Uterus (tissue), 4 donors: ENCODE measurements around the gene SCTR. TPM values are rescaled to one million over a fixed set of nuclear protein-coding genes. Genes with fewer than 3 reads are reported as not detected.

Experiments
- DNase-seq, 2 donors: peaks; one replicate each; pipeline ENCODE4 v3.0.0-alpha.2; 2019 to 2020
- H3K27ac ChIP-seq, 2 donors: fragments of 200-600 bp; sonication (generic); 1 replicate in 1 of 2; 2 replicates in 1 of 2; pipeline ENCODE4 v1.5.1; 2016 to 2018
- H3K27me3 ChIP-seq, 2 donors: fragments of 200-600 bp; sonication (generic); one replicate each; pipeline ENCODE4 v1.5.1; 2018 to 2019; ENCODE audit warnings: control low read depth in 1 of 2
- H3K36me3 ChIP-seq, 2 donors: fragments of 200-600 bp; sonication (generic); one replicate each; pipeline ENCODE4 v1.5.1; 2019; ENCODE audit warnings: control low read depth in 1 of 2
- H3K4me1 ChIP-seq, 2 donors: fragments of 200-600 bp; sonication (generic); one replicate each; pipeline ENCODE4 v1.5.1; 2018 to 2019; ENCODE audit warnings: control low read depth in 1 of 2
- H3K4me3 ChIP-seq, 2 donors: fragments of 200-600 bp; sonication (generic); 1 replicate in 1 of 2; 2 replicates in 1 of 2; pipeline ENCODE4 v1.5.1; 2018 to 2019; ENCODE audit warnings: mild to moderate bottlenecking in 1 of 2
- H3K9me3 ChIP-seq, 2 donors: fragments of 200-600 bp; sonication (generic); one replicate each; pipeline ENCODE4 v1.5.1; 2019; ENCODE audit warnings: control low read depth in 1 of 2
- CTCF ChIP-seq, 4 experiments: fragments of 200-600 bp in 2 of 4; fragments of 450-650 bp in 2 of 4; sonication (generic) in 2 of 4; IDR thresholded peaks; one replicate each; pipeline ENCODE4 v1.5.1; 2016 to 2019; ENCODE audit warnings: antibody characterized with exemption in 4 of 4, mild to moderate bottlenecking in 2 of 4, moderate library complexity in 1 of 4
- POLR2A ChIP-seq, 2 donors: fragments of 450-650 bp; IDR thresholded peaks; one replicate each; pipeline ENCODE4 v1.6.1; 2016; ENCODE audit warnings: antibody characterized with exemption in 2 of 2, mild to moderate bottlenecking in 1 of 2, moderate library complexity in 1 of 2
- intact Hi-C: fragments of 100-400 bp; cut with DNase I; formaldehyde crosslinking; loops from one replicate; pipeline ENCODE4 v1.15.1; 2023; ENCODE audit warnings: low total_unique reads
- total RNA-seq, 4 donors: library from RNA; depleted of rRNA in 3 of 4; stranded (reverse); fragments of >200 nt in 3 of 4; gene quantifications; one replicate each; pipeline versions ENCODE4 v1.1.0 to v1.2.4, GENCODE V29; 2014 to 2023
- donor health status: DM: yes; HTN: yes; CAD: no.

SCTR gene
- total RNA-seq, 4 donors from 2014 or later, result not detected

- no peaks in the 10 kb centered on the region for H3K27me3 ChIP-seq
- no peaks in the 10 kb centered on the region for H3K36me3 ChIP-seq
- no peaks in the 10 kb centered on the region for H3K4me1 ChIP-seq
- no peak overlapping the region for H3K4me3 ChIP-seq
- intact Hi-C loops, result no loop called here
- H3K27ac ChIP-seq, result no peak overlapping the region
- TF ChIP-seq POLR2A (IDR thresholded peaks at IDR 0.05), result no peak
- no peak for TF ChIP-seq CTCF (IDR thresholded peaks at IDR 0.05)
- no peaks in the 10 kb centered on the region for H3K9me3 ChIP-seq
- DNase-seq, result no peak
These were observed 103.0 kb downstream of the SCTR start for GRCh38 chr2:119421304-119421703.

GRCh38 chr2:119419803-119420508, 104.3 kb downstream of the SCTR start:
- DNase-seq, result no peak
- Histone ChIP-seq H3K27me3 (no peaks in the 10 kb centered on the region), H3K27ac (no peak overlapping the region), H3K4me1 (no peaks in the 10 kb centered on the region), H3K9me3 (no peaks in the 10 kb centered on the region), H3K4me3 (no peak overlapping the region), H3K36me3 (no peaks in the 10 kb centered on the region)
- no peak for TF ChIP-seq POLR2A (IDR thresholded peaks at IDR 0.05)
- no peak for TF ChIP-seq CTCF (IDR thresholded peaks at IDR 0.05)
- intact Hi-C loops, result no loop called here

GRCh38 chr2:119419065-119419464, 105.2 kb downstream of the SCTR start:
- DNase-seq, result no peak
- H3K27me3 ChIP-seq, result no peaks in the 10 kb centered on the region
- H3K4me1 ChIP-seq, result no peaks in the 10 kb centered on the region
- no peaks in the 10 kb centered on the region for H3K9me3 ChIP-seq
- TF ChIP-seq CTCF (IDR thresholded peaks at IDR 0.05) (no peak), POLR2A (IDR thresholded peaks at IDR 0.05) (no peak)
- intact Hi-C loops, result no loop called here
- no peak overlapping the region for H3K27ac ChIP-seq
- H3K4me3 ChIP-seq, result no peak overlapping the region
- no peaks in the 10 kb centered on the region for H3K36me3 ChIP-seq

- no peaks in the 10 kb centered on the region for H3K4me1 ChIP-seq
- no peak for TF ChIP-seq POLR2A (IDR thresholded peaks at IDR 0.05)
- no peak for TF ChIP-seq CTCF (IDR thresholded peaks at IDR 0.05)
- no peak overlapping the region for H3K4me3 ChIP-seq
- intact Hi-C loops, result no loop called here
- no peaks in the 10 kb centered on the region for H3K27me3 ChIP-seq
- no peak overlapping the region for H3K27ac ChIP-seq
- DNase-seq, result no peak
- H3K9me3 ChIP-seq, result no peaks in the 10 kb centered on the region
- no peaks in the 10 kb centered on the region for H3K36me3 ChIP-seq
These were observed 106.4 kb downstream of the SCTR start for GRCh38 chr2:119417908-119418307.

GRCh38 chr2:119416299-119416923, 107.9 kb downstream of the SCTR start:
- Histone ChIP-seq H3K4me3 (no peak overlapping the region), H3K27ac (no peak overlapping the region), H3K4me1 (no peaks in the 10 kb centered on the region), H3K27me3 (no peaks in the 10 kb centered on the region), H3K36me3 (no peaks in the 10 kb centered on the region), H3K9me3 (no peaks in the 10 kb centered on the region)
- no peak for TF ChIP-seq POLR2A (IDR thresholded peaks at IDR 0.05)
- no peak for TF ChIP-seq CTCF (IDR thresholded peaks at IDR 0.05)
- intact Hi-C loops, result no loop called here
- DNase-seq, result no peak
